K562 (cell line): Measurements from ENCODE around the gene SH3GLB2. TPM values are rescaled to one million over a fixed set of nuclear protein-coding genes. Genes with fewer than 3 reads are reported as not detected.
A peak's percentile ranks its signal among the peaks of the same experiment; 100 is the strongest.

Experiments used
- ATAC-seq: fragments of 200-7000 bp; cut with Tn5 transposase; 3 replicates; pipeline ENCODE4 v1.9.1; 2020; ENCODE audit warnings: moderate library complexity
- BruUV-seq: library from RNA; stranded (reverse); fragments of 400-500 nt; replicated peaks from 2 replicates; lab custom pipeline; 2021; lab: Mats Ljungman, UMichigan
- CTCF ChIA-PET: fragments of 300-600 bp; formaldehyde crosslinking; extraction: SDS; loops from one replicate; lab custom pipeline; 2021; ENCODE audit warnings: low intra/inter-chr PET ratio; lab: Yijun Ruan, JAX
- POLR2A ChIA-PET: fragments of 300-600, 350-650 bp; sonication (Branson Sonifier 250); formaldehyde crosslinking; extraction: SDS; loops from one replicate; lab custom pipeline; 2021; ENCODE audit warnings: antibody characterized with exemption, inconsistent platforms; lab: Yijun Ruan, JAX
- DNase-seq, 4 experiments: peaks; one replicate each; pipeline versions ENCODE4 v3.0.0 to v3.0.0-alpha.2; 2011 to 2018; ENCODE audit warnings: low spot score in 3 of 4, mixed read lengths in 3 of 4; ENCODE audit errors: extremely low read depth in 1 of 4
- FAIRE-seq: peaks from 2 replicates; lab custom pipeline; 2011; peaks lifted over from hg19 to GRCh38; lab: Jason Lieb, UNC
- H2AFZ ChIP-seq: 2 replicates; pipeline ENCODE4 v1.6.0; 2011; ENCODE audit warnings: low read depth, low read length, control low read depth, inconsistent platforms
- H3K27ac ChIP-seq: fragments of 200-600 bp; 3 replicates; pipeline ENCODE4 v1.8.0; 2011; ENCODE audit warnings: low read depth, mild to moderate bottlenecking, control low read depth, inconsistent platforms, low read length, moderate library complexity, mixed read lengths; ENCODE audit errors: extremely low read depth
- H3K27me3 ChIP-seq, 2 experiments: fragments of 300-600 bp in 1 of 2; 2 replicates in 1 of 2; 3 replicates in 1 of 2; pipeline versions ENCODE4 v1.6.0 to v1.8.0; 2011; ENCODE audit warnings: inconsistent platforms in 2 of 2, low read length in 2 of 2, mild to moderate bottlenecking in 1 of 2, mixed read lengths in 1 of 2, moderate library complexity in 1 of 2; ENCODE audit not compliant: control insufficient read depth in 2 of 2, insufficient read depth in 2 of 2
- H3K36me3 ChIP-seq: fragments of 300-600 bp; 3 replicates; pipeline ENCODE4 v1.8.0; 2011; ENCODE audit warnings: mild to moderate bottlenecking, low read length, inconsistent platforms; ENCODE audit not compliant: control insufficient read depth, insufficient read depth
- H3K4me1 ChIP-seq, 2 experiments: fragments of 200-600 bp in 1 of 2; replicated peaks in 1 of 2; 2 replicates in 1 of 2; 3 replicates in 1 of 2; pipeline versions ENCODE4 v1.5.1 to v1.8.0; 2011; ENCODE audit warnings: inconsistent platforms in 2 of 2, low read length in 2 of 2, mild to moderate bottlenecking in 1 of 2, mixed read lengths in 1 of 2, moderate library complexity in 1 of 2; ENCODE audit not compliant: control insufficient read depth in 2 of 2, insufficient read depth in 2 of 2
- H3K4me2 ChIP-seq: 2 replicates; pipeline ENCODE4 v1.6.1; 2011; ENCODE audit warnings: low read length, control low read depth, inconsistent platforms, mixed read lengths; ENCODE audit not compliant: insufficient read depth
- H3K4me3 ChIP-seq: fragments of 200-600 bp; sonication (generic), shearing (Covaris generic); 2 replicates; pipeline ENCODE4 v1.5.1; 2016; ENCODE audit warnings: control low read depth, inconsistent platforms
- H3K79me2 ChIP-seq: fragments of 200-600 bp; 3 replicates; pipeline ENCODE4 v1.8.0; 2011; ENCODE audit warnings: low read length, inconsistent platforms; ENCODE audit not compliant: control insufficient read depth, insufficient read depth
- H3K9ac ChIP-seq, 2 experiments: 2 replicates each; pipeline versions ENCODE4 v1.6.0 to v1.6.1; 2011; ENCODE audit warnings: low read depth in 2 of 2, low read length in 2 of 2, control low read depth in 1 of 2, inconsistent platforms in 1 of 2, mild to moderate bottlenecking in 1 of 2, mixed read lengths in 1 of 2; ENCODE audit not compliant: insufficient read depth in 1 of 2
- H3K9me1 ChIP-seq: one replicate; pipeline ENCODE4 v1.6.0; 2011; ENCODE audit warnings: inconsistent platforms, mild to moderate bottlenecking, low read length, moderate library complexity; ENCODE audit not compliant: control insufficient read depth, insufficient read depth
- H3K9me3 ChIP-seq: replicated peaks from 2 replicates; pipeline ENCODE4 v1.5.1; 2011; ENCODE audit warnings: low read depth, low read length, inconsistent platforms; ENCODE audit not compliant: control insufficient read depth, insufficient read depth
- H4K20me1 ChIP-seq: replicated peaks from 2 replicates; pipeline ENCODE4 v1.6.1; 2011; ENCODE audit warnings: low read length, inconsistent platforms, mixed read lengths; ENCODE audit not compliant: control insufficient read depth, insufficient read depth
- MTF1 ChIP-seq: fragments of 250-450 bp; sonication (Bioruptor Pico); IDR thresholded peaks from 2 replicates; pipeline ENCODE4 v1.9.0; 2021; ENCODE audit warnings: moderate library complexity, mild to moderate bottlenecking, inconsistent platforms, borderline replicate concordance
- SIX5 ChIP-seq, 2 experiments: IDR thresholded peaks; 2 replicates each; pipeline ENCODE4 v1.6.1; 2011; ENCODE audit warnings: low read length in 2 of 2, borderline replicate concordance in 1 of 2, low read depth in 1 of 2, mild to moderate bottlenecking in 1 of 2, moderate library complexity in 1 of 2; ENCODE audit not compliant: insufficient read depth in 1 of 2
- SOX6 ChIP-seq: fragments of 450-650 bp; IDR thresholded peaks from 2 replicates; pipeline ENCODE4 v1.6.1; 2014; ENCODE audit warnings: mild to moderate bottlenecking
- ZNF175 ChIP-seq: fragments of 200-800 bp; sonication (Bioruptor generic); IDR thresholded peaks from 2 replicates; pipeline ENCODE4 v1.6.1; 2016; ENCODE audit warnings: low read depth, mild to moderate bottlenecking, missing genetic modification characterization, missing compliant biosample characterization
- ZNF23 ChIP-seq: fragments of 250-450 bp; sonication (Bioruptor Pico); IDR thresholded peaks from 2 replicates; pipeline ENCODE4 v1.4.0; 2020; ENCODE audit warnings: mild to moderate bottlenecking
- ZNF778 ChIP-seq: fragments of 450-650 bp; formaldehyde crosslinking; IDR thresholded peaks from 2 replicates; pipeline ENCODE4 v1.4.0; 2020; ENCODE audit warnings: mild to moderate bottlenecking, moderate library complexity
- ZSCAN29 ChIP-seq: fragments of 450-650 bp; IDR thresholded peaks from 2 replicates; pipeline ENCODE4 v1.6.1; 2017
- WGBS: fragments of 100-300 bp; shearing (Covaris generic); methylation state at CpG from one replicate; pipeline ENCODE4 v1.1.6; 2016; ENCODE audit warnings: low coverage, mixed read lengths; ENCODE audit not compliant: insufficient coverage; ENCODE audit errors: missing lambda C conversion rate; 5-methylcytosine and 5-hydroxymethylcytosine counted together
- in situ Hi-C: fragments of 300-500 bp; cut with MboI; formaldehyde crosslinking; loops from 4 replicates; pipeline ENCODE4 v1.15.0; 2018; ENCODE audit warnings: inconsistent platforms, mixed read lengths
- intact Hi-C: fragments of 100-400 bp; cut with micrococcal nuclease; formaldehyde crosslinking; loops from 2 replicates; pipeline ENCODE4 v1.14.2; 2022
- polyA plus RNA-seq, 8 experiments: library from polyadenylated mRNA; depleted of rRNA in 4 of 8; stranded (reverse) in 5 of 8; unstranded in 3 of 8; fragments of >200 nt; fragmentation: Nextera tagmentation in 2 of 8; fragmentation: Illumina TruSeq in 1 of 8; extraction: Ambion mirVana in 2 of 8; extraction: Trizol in 1 of 8; gene quantifications; 2 replicates each; pipeline versions ENCODE4 v1.2.1 to v1.2.3, GENCODE V29; 2011 to 2014; ENCODE audit warnings: inconsistent platforms in 1 of 8, missing spikeins in 1 of 8
- total RNA-seq, 7 experiments: library from RNA; depleted of rRNA in 6 of 7; stranded (reverse); fragments of >200 nt in 6 of 7; fragmentation: Illumina TruSeq in 2 of 7; extraction: Trizol in 2 of 7; gene quantifications; 2 replicates each; pipeline versions ENCODE4 v1.2.1 to v1.2.3, GENCODE V29; 2011 to 2021; ENCODE audit warnings: low replicate concordance in 1 of 7
- TF ChIP-seq, protein P1 (sequence below), 2 experiments: fragments of 150-350 bp in 1 of 2; IDR thresholded peaks; 2 replicates each; pipeline ENCODE4 v1.6.1; 2012 to 2016; ENCODE audit warnings: low read depth in 2 of 2, low read length in 2 of 2, mild to moderate bottlenecking in 1 of 2, moderate library complexity in 1 of 2
- TF ChIP-seq, protein P2 (sequence below): fragments of 250-450 bp; sonication (Bioruptor Pico); IDR thresholded peaks from 2 replicates; pipeline ENCODE4 v1.4.0; 2020; ENCODE audit warnings: mild to moderate bottlenecking, moderate library complexity
- TF ChIP-seq, protein P3 (sequence below): fragments of 450-650 bp; formaldehyde crosslinking; IDR thresholded peaks from 2 replicates; pipeline ENCODE4 v1.4.0; 2020; ENCODE audit warnings: mild to moderate bottlenecking
- TF ChIP-seq, protein P4 (sequence below): sonication (generic); formaldehyde crosslinking; IDR thresholded peaks from 2 replicates; pipeline ENCODE4 v1.8.1; 2023; ENCODE audit warnings: mild to moderate bottlenecking, missing genetic modification reagents

The SH3GLB2 gene
- total and polyA plus RNA-seq, 9 of the 15 experiments (the other 6 are each of a cell fraction or from before 2014, with no cell fraction given): 0.20 to 118 (median 58.8) TPM

DNA sequence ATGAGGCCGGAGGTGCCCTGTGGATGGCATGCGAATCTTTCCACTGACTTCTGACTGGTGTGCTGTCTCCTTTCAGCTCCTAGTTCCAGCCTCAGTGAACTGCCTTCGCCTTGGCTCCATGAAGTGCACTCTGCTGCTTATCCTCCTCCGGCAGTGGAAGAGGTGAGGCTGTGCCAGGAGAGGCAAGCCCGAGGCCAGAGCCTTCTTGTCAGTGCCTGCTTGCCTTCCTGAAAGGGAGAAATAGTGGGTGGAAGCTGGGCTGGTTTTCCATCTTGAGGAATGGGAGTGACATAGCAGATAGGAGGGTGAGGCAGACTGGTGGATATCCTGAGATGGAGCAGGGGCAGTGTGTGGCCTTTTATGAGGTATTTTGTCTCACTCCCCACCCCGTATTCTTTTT, 29.7 kb downstream of the SH3GLB2 start:
- H3K9me3 ChIP-seq: no peaks in the 10 kb centered on the region
- H3K9ac ChIP-seq: 0 out of 4 replicates have a peak overlapping the region, but pooled peaks of 1 of the 2 experiments have one; percentile 40
- 90% methylated on average over 5 of the region's 6 CpGs for WGBS
- no peak for FAIRE-seq
- CTCF ChIA-PET: no interaction called here
- intact Hi-C loops: no loop called here
- in situ Hi-C loops: no loop called here
- no TSS peak for BruUV-seq
- H3K9me1 ChIP-seq: no peaks in the 10 kb centered on the region
- no peak overlapping the region for H2AFZ ChIP-seq
- H3K4me3 ChIP-seq: no peak overlapping the region
- H3K27ac ChIP-seq: no peak overlapping the region
- no peaks in the 10 kb centered on the region for H3K4me1 ChIP-seq
- TF ChIP-seq SOX6 (no peak), ZNF23 (CRISPR knock-in tag) (no peak), ZNF778 (no peak), MTF1 (CRISPR knock-in tag) (no peak), SIX5 (IDR thresholded peaks at IDR 0.05; ENCODE audit: borderline replicate concordance in 1 of 2, insufficient read depth in 1 of 2, low read depth in 1 of 2, low read length in 2 of 2) (no peak), ZNF175 (CRISPR knock-in tag) (no peak), ZSCAN29 (no peak)
- TF ChIP-seq, protein P1, sequence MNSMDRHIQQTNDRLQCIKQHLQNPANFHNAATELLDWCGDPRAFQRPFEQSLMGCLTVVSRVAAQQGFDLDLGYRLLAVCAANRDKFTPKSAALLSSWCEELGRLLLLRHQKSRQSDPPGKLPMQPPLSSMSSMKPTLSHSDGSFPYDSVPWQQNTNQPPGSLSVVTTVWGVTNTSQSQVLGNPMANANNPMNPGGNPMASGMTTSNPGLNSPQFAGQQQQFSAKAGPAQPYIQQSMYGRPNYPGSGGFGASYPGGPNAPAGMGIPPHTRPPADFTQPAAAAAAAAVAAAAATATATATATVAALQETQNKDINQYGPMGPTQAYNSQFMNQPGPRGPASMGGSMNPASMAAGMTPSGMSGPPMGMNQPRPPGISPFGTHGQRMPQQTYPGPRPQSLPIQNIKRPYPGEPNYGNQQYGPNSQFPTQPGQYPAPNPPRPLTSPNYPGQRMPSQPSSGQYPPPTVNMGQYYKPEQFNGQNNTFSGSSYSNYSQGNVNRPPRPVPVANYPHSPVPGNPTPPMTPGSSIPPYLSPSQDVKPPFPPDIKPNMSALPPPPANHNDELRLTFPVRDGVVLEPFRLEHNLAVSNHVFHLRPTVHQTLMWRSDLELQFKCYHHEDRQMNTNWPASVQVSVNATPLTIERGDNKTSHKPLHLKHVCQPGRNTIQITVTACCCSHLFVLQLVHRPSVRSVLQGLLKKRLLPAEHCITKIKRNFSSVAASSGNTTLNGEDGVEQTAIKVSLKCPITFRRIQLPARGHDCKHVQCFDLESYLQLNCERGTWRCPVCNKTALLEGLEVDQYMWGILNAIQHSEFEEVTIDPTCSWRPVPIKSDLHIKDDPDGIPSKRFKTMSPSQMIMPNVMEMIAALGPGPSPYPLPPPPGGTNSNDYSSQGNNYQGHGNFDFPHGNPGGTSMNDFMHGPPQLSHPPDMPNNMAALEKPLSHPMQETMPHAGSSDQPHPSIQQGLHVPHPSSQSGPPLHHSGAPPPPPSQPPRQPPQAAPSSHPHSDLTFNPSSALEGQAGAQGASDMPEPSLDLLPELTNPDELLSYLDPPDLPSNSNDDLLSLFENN (IDR thresholded peaks at IDR 0.05; ENCODE audit: low read depth in 2 of 2, low read length in 2 of 2): no peak
- TF ChIP-seq, protein P2, sequence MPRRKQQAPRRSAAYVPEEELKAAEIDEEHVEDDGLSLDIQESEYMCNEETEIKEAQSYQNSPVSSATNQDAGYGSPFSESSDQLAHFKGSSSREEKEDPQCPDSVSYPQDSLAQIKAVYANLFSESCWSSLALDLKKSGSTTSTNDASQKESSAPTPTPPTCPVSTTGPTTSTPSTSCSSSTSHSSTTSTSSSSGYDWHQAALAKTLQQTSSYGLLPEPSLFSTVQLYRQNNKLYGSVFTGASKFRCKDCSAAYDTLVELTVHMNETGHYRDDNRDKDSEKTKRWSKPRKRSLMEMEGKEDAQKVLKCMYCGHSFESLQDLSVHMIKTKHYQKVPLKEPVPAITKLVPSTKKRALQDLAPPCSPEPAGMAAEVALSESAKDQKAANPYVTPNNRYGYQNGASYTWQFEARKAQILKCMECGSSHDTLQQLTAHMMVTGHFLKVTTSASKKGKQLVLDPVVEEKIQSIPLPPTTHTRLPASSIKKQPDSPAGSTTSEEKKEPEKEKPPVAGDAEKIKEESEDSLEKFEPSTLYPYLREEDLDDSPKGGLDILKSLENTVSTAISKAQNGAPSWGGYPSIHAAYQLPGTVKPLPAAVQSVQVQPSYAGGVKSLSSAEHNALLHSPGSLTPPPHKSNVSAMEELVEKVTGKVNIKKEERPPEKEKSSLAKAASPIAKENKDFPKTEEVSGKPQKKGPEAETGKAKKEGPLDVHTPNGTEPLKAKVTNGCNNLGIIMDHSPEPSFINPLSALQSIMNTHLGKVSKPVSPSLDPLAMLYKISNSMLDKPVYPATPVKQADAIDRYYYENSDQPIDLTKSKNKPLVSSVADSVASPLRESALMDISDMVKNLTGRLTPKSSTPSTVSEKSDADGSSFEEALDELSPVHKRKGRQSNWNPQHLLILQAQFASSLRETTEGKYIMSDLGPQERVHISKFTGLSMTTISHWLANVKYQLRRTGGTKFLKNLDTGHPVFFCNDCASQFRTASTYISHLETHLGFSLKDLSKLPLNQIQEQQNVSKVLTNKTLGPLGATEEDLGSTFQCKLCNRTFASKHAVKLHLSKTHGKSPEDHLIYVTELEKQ (CRISPR knock-in tag): no peak
- TF ChIP-seq, protein P3, sequence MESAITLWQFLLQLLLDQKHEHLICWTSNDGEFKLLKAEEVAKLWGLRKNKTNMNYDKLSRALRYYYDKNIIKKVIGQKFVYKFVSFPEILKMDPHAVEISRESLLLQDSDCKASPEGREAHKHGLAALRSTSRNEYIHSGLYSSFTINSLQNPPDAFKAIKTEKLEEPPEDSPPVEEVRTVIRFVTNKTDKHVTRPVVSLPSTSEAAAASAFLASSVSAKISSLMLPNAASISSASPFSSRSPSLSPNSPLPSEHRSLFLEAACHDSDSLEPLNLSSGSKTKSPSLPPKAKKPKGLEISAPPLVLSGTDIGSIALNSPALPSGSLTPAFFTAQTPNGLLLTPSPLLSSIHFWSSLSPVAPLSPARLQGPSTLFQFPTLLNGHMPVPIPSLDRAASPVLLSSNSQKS: no peak
- TF ChIP-seq, protein P4, sequence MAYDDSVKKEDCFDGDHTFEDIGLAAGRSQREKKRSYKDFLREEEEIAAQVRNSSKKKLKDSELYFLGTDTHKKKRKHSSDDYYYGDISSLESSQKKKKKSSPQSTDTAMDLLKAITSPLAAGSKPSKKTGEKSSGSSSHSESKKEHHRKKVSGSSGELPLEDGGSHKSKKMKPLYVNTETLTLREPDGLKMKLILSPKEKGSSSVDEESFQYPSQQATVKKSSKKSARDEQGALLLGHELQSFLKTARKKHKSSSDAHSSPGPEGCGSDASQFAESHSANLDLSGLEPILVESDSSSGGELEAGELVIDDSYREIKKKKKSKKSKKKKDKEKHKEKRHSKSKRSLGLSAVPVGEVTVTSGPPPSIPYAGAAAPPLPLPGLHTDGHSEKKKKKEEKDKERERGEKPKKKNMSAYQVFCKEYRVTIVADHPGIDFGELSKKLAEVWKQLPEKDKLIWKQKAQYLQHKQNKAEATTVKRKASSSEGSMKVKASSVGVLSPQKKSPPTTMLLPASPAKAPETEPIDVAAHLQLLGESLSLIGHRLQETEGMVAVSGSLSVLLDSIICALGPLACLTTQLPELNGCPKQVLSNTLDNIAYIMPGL: no peak
- no peak overlapping the region for H3K4me2 ChIP-seq
- no peaks in the 10 kb centered on the region for H4K20me1 ChIP-seq
- no peak for DNase-seq
- no peaks in the 10 kb centered on the region for H3K27me3 ChIP-seq
- no peaks in the 10 kb centered on the region for H3K79me2 ChIP-seq
- no peak for ATAC-seq
- H3K36me3 ChIP-seq: peaks cover 93% of the 10 kb centered on the region
- POLR2A ChIA-PET: no interaction called here
